Neural progenitor cell (in vitro differentiated cells): Measurements from ENCODE around the gene COL19A1. TPM values are rescaled to one million over a fixed set of nuclear protein-coding genes. Genes with fewer than 3 reads are reported as not detected.

Experiments used
- DNase-seq: peaks from one replicate; pipeline ENCODE4 v3.0.0-alpha.2; 2016; ENCODE audit warnings: low spot score
- H2AFZ ChIP-seq: fragments of 200-600 bp; sonication (generic); replicated peaks from 2 replicates; pipeline ENCODE4 v1.6.1; 2016; ENCODE audit warnings: antibody characterized with exemption
- H3F3A ChIP-seq: fragments of 200-600 bp; sonication (generic); 2 replicates; pipeline ENCODE4 v1.6.1; 2016; ENCODE audit warnings: antibody characterized with exemption, low read depth
- H3K27ac ChIP-seq: fragments of 200-600 bp; sonication (generic); 2 replicates; pipeline ENCODE4 v1.5.1; 2016; ENCODE audit warnings: mild to moderate bottlenecking
- H3K27me3 ChIP-seq: fragments of 200-600 bp; sonication (generic); 2 replicates; pipeline ENCODE4 v1.6.1; 2016; ENCODE audit warnings: mild to moderate bottlenecking, moderate library complexity
- H3K36me3 ChIP-seq: fragments of 200-600 bp; sonication (generic); 2 replicates; pipeline ENCODE4 v1.5.1; 2016
- H3K4me1 ChIP-seq: fragments of 200-600 bp; sonication (generic); 2 replicates; pipeline ENCODE4 v1.6.1; 2016; ENCODE audit warnings: mixed run types
- H3K4me2 ChIP-seq: fragments of 200-600 bp; sonication (generic); 2 replicates; pipeline ENCODE4 v1.6.1; 2016
- H3K4me3 ChIP-seq: fragments of 200-600 bp; sonication (generic); 2 replicates; pipeline ENCODE4 v1.5.1; 2016
- H3K79me2 ChIP-seq: fragments of 200-600 bp; sonication (generic); 2 replicates; pipeline ENCODE4 v1.6.1; 2016; ENCODE audit warnings: low read depth
- H3K9ac ChIP-seq: fragments of 200-600 bp; sonication (generic); 2 replicates; pipeline ENCODE4 v1.6.1; 2016
- H3K9me3 ChIP-seq: fragments of 200-600 bp; sonication (generic); 2 replicates; pipeline ENCODE4 v1.5.1; 2016; ENCODE audit warnings: low read depth
- H4K20me1 ChIP-seq: fragments of 200-600 bp; sonication (generic); 2 replicates; pipeline ENCODE4 v1.6.1; 2016; ENCODE audit warnings: low read depth
- H3K27ac Mint-ChIP-seq: 3 replicates; pipeline ENCODE4 v1.8.0; 2021; ENCODE audit warnings: mixed read lengths
- H3K27me3 Mint-ChIP-seq: 2 replicates; pipeline ENCODE4 v1.8.0; 2022; ENCODE audit warnings: low read depth, mild to moderate bottlenecking, inconsistent platforms, moderate library complexity, mixed read lengths; ENCODE audit not compliant: insufficient read depth
- H3K36me3 Mint-ChIP-seq: 3 replicates; pipeline ENCODE4 v1.8.0; 2021; ENCODE audit warnings: mixed read lengths
- H3K4me1 Mint-ChIP-seq: 3 replicates; pipeline ENCODE4 v1.8.0; 2021; ENCODE audit warnings: mixed read lengths
- H3K4me3 Mint-ChIP-seq: 3 replicates; pipeline ENCODE4 v1.8.0; 2021; ENCODE audit warnings: mild to moderate bottlenecking, moderate library complexity, mixed read lengths
- H3K9me3 Mint-ChIP-seq: 3 replicates; pipeline ENCODE4 v1.8.0; 2020; ENCODE audit warnings: mixed read lengths
- CTCF ChIP-seq: fragments of 200-600 bp; sonication (generic); IDR thresholded peaks from 2 replicates; pipeline ENCODE4 v1.5.1; 2017; ENCODE audit warnings: antibody characterized with exemption, mild to moderate bottlenecking
- EZH2 ChIP-seq: fragments of 200-600 bp; sonication (generic); IDR thresholded peaks from 2 replicates; pipeline ENCODE4 v1.6.1; 2017; ENCODE audit warnings: antibody characterized with exemption, mild to moderate bottlenecking, moderate library complexity
- EZH2phosphoT487 ChIP-seq: fragments of 200-600 bp; sonication (generic); IDR thresholded peaks from 2 replicates; pipeline ENCODE4 v1.6.1; 2017; ENCODE audit warnings: antibody characterized with exemption
- total RNA-seq: library from RNA; depleted of rRNA; stranded (reverse); fragments of >200 nt; gene quantifications from 2 replicates; pipeline ENCODE4 v1.2.3, GENCODE V29; 2015; ENCODE audit warnings: low replicate concordance

The COL19A1 gene
- total RNA-seq, 1 donor from 2014 or later, result not detected

DNA sequence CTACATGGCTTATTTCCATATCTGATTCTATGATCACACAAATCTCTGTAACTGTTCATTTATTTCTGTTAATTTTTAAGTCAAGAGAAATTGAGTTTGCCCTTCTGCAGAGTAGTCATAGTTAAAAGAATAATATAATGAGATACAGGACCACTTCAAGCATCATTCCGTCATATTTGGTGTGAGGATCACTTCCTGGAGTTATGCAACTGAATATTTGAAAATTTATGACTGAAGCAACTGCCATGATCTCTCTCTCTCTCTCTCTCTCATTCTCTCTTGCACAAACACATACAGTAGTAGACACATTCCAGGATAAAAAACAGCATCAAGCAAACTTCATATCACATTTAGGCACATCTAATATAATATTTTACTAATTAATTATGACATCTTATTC is 320.1 kb downstream of the COL19A1 start:
- Mint-ChIP-seq H3K27ac (no peak overlapping the region), H3K36me3 (no peaks in the 10 kb centered on the region), H3K4me1 (no peaks in the 10 kb centered on the region), H3K9me3 (no peaks in the 10 kb centered on the region), H3K4me3 (no peak overlapping the region), H3K27me3 (no peaks in the 10 kb centered on the region)
- no peaks in the 10 kb centered on the region for H3F3A ChIP-seq
- no peaks in the 10 kb centered on the region for H3K27me3 ChIP-seq
- H3K9me3 ChIP-seq, result no peaks in the 10 kb centered on the region
- no peak overlapping the region for H3K4me3 ChIP-seq
- no peaks in the 10 kb centered on the region for H4K20me1 ChIP-seq
- no peak for TF ChIP-seq EZH2
- TF ChIP-seq EZH2phosphoT487, result no peak
- no peak for TF ChIP-seq CTCF
- H3K27ac ChIP-seq, result no peak overlapping the region
- no peaks in the 10 kb centered on the region for H3K79me2 ChIP-seq
- no peaks in the 10 kb centered on the region for H3K36me3 ChIP-seq
- no peak overlapping the region for H2AFZ ChIP-seq
- DNase-seq, result no peak
- no peaks in the 10 kb centered on the region for H3K4me1 ChIP-seq
- H3K9ac ChIP-seq, result no peak overlapping the region
- H3K4me2 ChIP-seq, result no peak overlapping the region

GRCh38 chr6:70188202-70188601 is 321.8 kb downstream of the COL19A1 start:
- Histone ChIP-seq H2AFZ (no peak overlapping the region), H3K4me2 (no peak overlapping the region), H3K36me3 (no peaks in the 10 kb centered on the region), H3K9me3 (no peaks in the 10 kb centered on the region), H3K27me3 (no peaks in the 10 kb centered on the region), H3K9ac (no peak overlapping the region), H3K4me3 (no peak overlapping the region), H3F3A (no peaks in the 10 kb centered on the region), H3K4me1 (no peaks in the 10 kb centered on the region), H4K20me1 (no peaks in the 10 kb centered on the region), H3K79me2 (no peaks in the 10 kb centered on the region), H3K27ac (no peak overlapping the region)
- Mint-ChIP-seq H3K9me3 (no peaks in the 10 kb centered on the region), H3K4me3 (no peak overlapping the region), H3K27me3 (no peaks in the 10 kb centered on the region), H3K4me1 (no peaks in the 10 kb centered on the region), H3K27ac (no peak overlapping the region), H3K36me3 (no peaks in the 10 kb centered on the region)
- no peak for DNase-seq
- TF ChIP-seq EZH2phosphoT487 (no peak), EZH2 (no peak), CTCF (no peak)

GRCh38 chr6:70194421-70194820 is 328.1 kb downstream of the COL19A1 start:
- Histone ChIP-seq H2AFZ (no peak overlapping the region), H3K27ac (no peak overlapping the region), H3F3A (no peaks in the 10 kb centered on the region), H3K79me2 (no peaks in the 10 kb centered on the region), H3K4me2 (no peak overlapping the region), H3K4me1 (peaks cover 6% of the 10 kb centered on the region), H4K20me1 (no peaks in the 10 kb centered on the region), H3K9me3 (no peaks in the 10 kb centered on the region), H3K9ac (no peak overlapping the region), H3K36me3 (no peaks in the 10 kb centered on the region), H3K4me3 (no peak overlapping the region), H3K27me3 (no peaks in the 10 kb centered on the region)
- Mint-ChIP-seq H3K4me1 (no peaks in the 10 kb centered on the region), H3K27ac (no peak overlapping the region), H3K9me3 (no peaks in the 10 kb centered on the region), H3K36me3 (no peaks in the 10 kb centered on the region), H3K27me3 (no peaks in the 10 kb centered on the region), H3K4me3 (no peak overlapping the region)
- TF ChIP-seq EZH2phosphoT487 (no peak), CTCF (no peak), EZH2 (no peak)
- no peak for DNase-seq
